HEK293 (cell line): Measurements from ENCODE around the gene BLOC1S1.

ENCODE experiments used
- EGR2 ChIP-seq: fragments of 450-650 bp; formaldehyde crosslinking; IDR thresholded peaks from 2 replicates; pipeline ENCODE4 v1.5.1; 2016; ENCODE audit warnings: low read depth, missing biosample characterization, missing genetic modification characterization
- HOXA7 ChIP-seq: sonication (generic); formaldehyde crosslinking; IDR thresholded peaks from 2 replicates; pipeline ENCODE4 v1.8.1; 2022; ENCODE audit warnings: missing genetic modification reagents, borderline replicate concordance
- OSR2 ChIP-seq: fragments of 450-650 bp; formaldehyde crosslinking; IDR thresholded peaks from 2 replicates; pipeline ENCODE4 v1.5.1; 2016; ENCODE audit warnings: missing biosample characterization, missing genetic modification characterization
- SALL2 ChIP-seq: fragments of 450-650 bp; formaldehyde crosslinking; IDR thresholded peaks from 2 replicates; pipeline ENCODE4 v1.5.0; 2017; ENCODE audit warnings: missing biosample characterization, mild to moderate bottlenecking, missing genetic modification characterization, borderline replicate concordance
- ZBTB21 ChIP-seq: fragments of 450-650 bp; formaldehyde crosslinking; IDR thresholded peaks from 2 replicates; pipeline ENCODE4 v1.5.1; 2017; ENCODE audit warnings: missing biosample characterization, missing genetic modification characterization
- ZIC2 ChIP-seq: fragments of 450-650 bp; formaldehyde crosslinking; IDR thresholded peaks from 2 replicates; pipeline ENCODE4 v1.5.1; 2016; ENCODE audit warnings: missing biosample characterization, missing genetic modification characterization
- ZNF184 ChIP-seq: fragments of 450-650 bp; IDR thresholded peaks from 2 replicates; pipeline ENCODE4 v1.5.1; 2018; ENCODE audit warnings: missing biosample characterization, mild to moderate bottlenecking, missing genetic modification characterization
- ZNF311 ChIP-seq: fragments of 450-650 bp; formaldehyde crosslinking; IDR thresholded peaks from 2 replicates; pipeline ENCODE4 v1.5.1; 2017; ENCODE audit warnings: missing biosample characterization, missing genetic modification characterization, borderline replicate concordance
- ZNF394 ChIP-seq: fragments of 450-650 bp; formaldehyde crosslinking; IDR thresholded peaks from 2 replicates; pipeline ENCODE4 v1.5.1; 2016; ENCODE audit warnings: missing biosample characterization, missing genetic modification characterization, mild to moderate bottlenecking, moderate library complexity, borderline replicate concordance
- ZNF48 ChIP-seq: fragments of 450-650 bp; formaldehyde crosslinking; IDR thresholded peaks from 2 replicates; pipeline ENCODE4 v1.5.1; 2016; ENCODE audit warnings: missing biosample characterization, missing genetic modification characterization
- ZNF621 ChIP-seq: fragments of 450-650 bp; formaldehyde crosslinking; IDR thresholded peaks from 2 replicates; pipeline ENCODE4 v1.5.1; 2017; ENCODE audit warnings: missing biosample characterization, missing genetic modification characterization
- ZNF707 ChIP-seq: fragments of 450-650 bp; formaldehyde crosslinking; IDR thresholded peaks from 2 replicates; pipeline ENCODE4 v1.5.1; 2016; ENCODE audit warnings: missing biosample characterization, missing genetic modification characterization
- ZNF768 ChIP-seq: fragments of 450-650 bp; formaldehyde crosslinking; IDR thresholded peaks from 2 replicates; pipeline ENCODE4 v1.5.1; 2018; ENCODE audit warnings: missing biosample characterization, mild to moderate bottlenecking, missing genetic modification characterization
- ZSCAN23 ChIP-seq: fragments of 450-650 bp; formaldehyde crosslinking; IDR thresholded peaks from 2 replicates; pipeline ENCODE4 v1.5.1; 2016; ENCODE audit warnings: missing biosample characterization, missing genetic modification characterization
- TF ChIP-seq, protein P1 (sequence below): fragments of 450-650 bp; formaldehyde crosslinking; IDR thresholded peaks from 2 replicates; pipeline ENCODE4 v1.5.1; 2016; ENCODE audit warnings: missing biosample characterization, missing genetic modification characterization, borderline replicate concordance
- TF ChIP-seq, protein P2 (sequence below): fragments of 450-650 bp; formaldehyde crosslinking; IDR thresholded peaks from 2 replicates; pipeline ENCODE4; 2016; ENCODE audit warnings: missing biosample characterization, missing genetic modification characterization
- TF ChIP-seq, protein P3 (sequence below): fragments of 450-650 bp; formaldehyde crosslinking; IDR thresholded peaks from 2 replicates; pipeline ENCODE4 v1.5.1; 2016; ENCODE audit warnings: missing biosample characterization, missing genetic modification characterization
- TF ChIP-seq, protein P4 (sequence below): fragments of 450-650 bp; formaldehyde crosslinking; IDR thresholded peaks from 2 replicates; pipeline ENCODE4 v1.5.1; 2017; ENCODE audit warnings: missing biosample characterization, missing genetic modification characterization
- TF ChIP-seq, protein P5 (sequence below): fragments of 450-650 bp; formaldehyde crosslinking; IDR thresholded peaks from 2 replicates; pipeline ENCODE4 v1.5.1; 2017; ENCODE audit warnings: missing biosample characterization, mild to moderate bottlenecking, missing genetic modification characterization, moderate library complexity
- TF ChIP-seq, protein P6 (sequence below): fragments of 450-650 bp; formaldehyde crosslinking; IDR thresholded peaks from 2 replicates; pipeline ENCODE4 v1.5.1; 2016; ENCODE audit warnings: missing biosample characterization, missing genetic modification characterization
- TF ChIP-seq, protein P7 (sequence below): fragments of 450-650 bp; formaldehyde crosslinking; IDR thresholded peaks from 2 replicates; pipeline ENCODE4 v1.5.1; 2017; ENCODE audit warnings: missing biosample characterization, missing genetic modification characterization

The BLOC1S1 gene

DNA sequence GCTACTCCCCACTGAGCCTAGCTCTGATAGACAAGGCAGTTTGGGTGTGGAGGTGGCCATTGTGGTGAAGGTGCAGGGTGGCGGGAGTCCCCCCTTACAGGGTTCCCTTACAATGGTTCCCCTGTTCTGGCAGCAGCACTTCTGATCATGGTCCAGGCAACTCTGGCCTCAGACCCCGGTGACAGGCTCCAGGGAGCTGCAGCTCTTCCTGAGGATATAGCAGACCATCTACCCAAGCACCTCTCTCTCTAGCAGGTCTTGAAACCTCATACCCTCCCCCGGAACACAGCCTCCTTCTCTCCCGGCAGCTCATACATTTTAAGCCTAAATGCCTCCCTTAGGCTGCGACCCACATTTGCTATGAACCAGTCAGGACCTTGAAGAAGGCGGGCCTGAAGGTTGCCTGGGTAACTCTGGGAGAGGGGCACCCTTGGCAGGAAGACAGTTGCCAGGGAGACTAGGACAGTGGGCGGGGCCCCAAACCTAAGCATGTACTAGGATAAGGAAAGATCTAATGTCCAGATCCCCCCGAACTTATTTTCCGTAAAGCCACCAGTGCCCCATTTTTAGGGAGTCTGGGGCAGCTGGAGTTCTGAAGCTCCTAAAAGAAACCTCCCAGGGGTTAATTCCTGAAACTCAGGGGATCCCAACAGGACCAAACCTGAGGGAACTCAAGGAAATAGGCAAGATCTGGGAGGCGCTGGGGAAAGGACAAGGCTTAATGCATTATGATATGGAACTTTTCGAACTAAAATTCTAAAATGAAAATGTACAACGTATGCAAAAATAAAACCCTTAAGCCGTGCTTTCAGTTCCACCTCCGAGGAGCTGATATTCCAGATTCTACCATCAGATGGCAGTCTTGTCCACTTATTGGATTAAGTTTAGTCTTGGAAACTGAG is 22.5 kb downstream of the BLOC1S1 start (continued):
- TF ChIP-seq, protein P1, sequence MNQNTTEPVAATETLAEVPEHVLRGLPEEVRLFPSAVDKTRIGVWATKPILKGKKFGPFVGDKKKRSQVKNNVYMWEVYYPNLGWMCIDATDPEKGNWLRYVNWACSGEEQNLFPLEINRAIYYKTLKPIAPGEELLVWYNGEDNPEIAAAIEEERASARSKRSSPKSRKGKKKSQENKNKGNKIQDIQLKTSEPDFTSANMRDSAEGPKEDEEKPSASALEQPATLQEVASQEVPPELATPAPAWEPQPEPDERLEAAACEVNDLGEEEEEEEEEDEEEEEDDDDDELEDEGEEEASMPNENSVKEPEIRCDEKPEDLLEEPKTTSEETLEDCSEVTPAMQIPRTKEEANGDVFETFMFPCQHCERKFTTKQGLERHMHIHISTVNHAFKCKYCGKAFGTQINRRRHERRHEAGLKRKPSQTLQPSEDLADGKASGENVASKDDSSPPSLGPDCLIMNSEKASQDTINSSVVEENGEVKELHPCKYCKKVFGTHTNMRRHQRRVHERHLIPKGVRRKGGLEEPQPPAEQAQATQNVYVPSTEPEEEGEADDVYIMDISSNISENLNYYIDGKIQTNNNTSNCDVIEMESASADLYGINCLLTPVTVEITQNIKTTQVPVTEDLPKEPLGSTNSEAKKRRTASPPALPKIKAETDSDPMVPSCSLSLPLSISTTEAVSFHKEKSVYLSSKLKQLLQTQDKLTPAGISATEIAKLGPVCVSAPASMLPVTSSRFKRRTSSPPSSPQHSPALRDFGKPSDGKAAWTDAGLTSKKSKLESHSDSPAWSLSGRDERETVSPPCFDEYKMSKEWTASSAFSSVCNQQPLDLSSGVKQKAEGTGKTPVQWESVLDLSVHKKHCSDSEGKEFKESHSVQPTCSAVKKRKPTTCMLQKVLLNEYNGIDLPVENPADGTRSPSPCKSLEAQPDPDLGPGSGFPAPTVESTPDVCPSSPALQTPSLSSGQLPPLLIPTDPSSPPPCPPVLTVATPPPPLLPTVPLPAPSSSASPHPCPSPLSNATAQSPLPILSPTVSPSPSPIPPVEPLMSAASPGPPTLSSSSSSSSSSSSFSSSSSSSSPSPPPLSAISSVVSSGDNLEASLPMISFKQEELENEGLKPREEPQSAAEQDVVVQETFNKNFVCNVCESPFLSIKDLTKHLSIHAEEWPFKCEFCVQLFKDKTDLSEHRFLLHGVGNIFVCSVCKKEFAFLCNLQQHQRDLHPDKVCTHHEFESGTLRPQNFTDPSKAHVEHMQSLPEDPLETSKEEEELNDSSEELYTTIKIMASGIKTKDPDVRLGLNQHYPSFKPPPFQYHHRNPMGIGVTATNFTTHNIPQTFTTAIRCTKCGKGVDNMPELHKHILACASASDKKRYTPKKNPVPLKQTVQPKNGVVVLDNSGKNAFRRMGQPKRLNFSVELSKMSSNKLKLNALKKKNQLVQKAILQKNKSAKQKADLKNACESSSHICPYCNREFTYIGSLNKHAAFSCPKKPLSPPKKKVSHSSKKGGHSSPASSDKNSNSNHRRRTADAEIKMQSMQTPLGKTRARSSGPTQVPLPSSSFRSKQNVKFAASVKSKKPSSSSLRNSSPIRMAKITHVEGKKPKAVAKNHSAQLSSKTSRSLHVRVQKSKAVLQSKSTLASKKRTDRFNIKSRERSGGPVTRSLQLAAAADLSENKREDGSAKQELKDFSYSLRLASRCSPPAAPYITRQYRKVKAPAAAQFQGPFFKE (tag by site-specific recombination): no peak
- TF ChIP-seq HOXA7 (CRISPR knock-in tag) (no peak), OSR2 (no peak), SALL2 (tag by site-specific recombination) (no peak), EGR2 (no peak), ZNF707 (tag by site-specific recombination) (no peak), ZNF768 (tag by site-specific recombination) (no peak), ZIC2 (tag by site-specific recombination) (no peak), ZNF621 (tag by site-specific recombination) (no peak), ZNF311 (tag by site-specific recombination) (no peak), ZBTB21 (tag by site-specific recombination) (no peak), ZSCAN23 (tag by site-specific recombination) (no peak), ZNF48 (tag by site-specific recombination) (no peak), ZNF184 (no peak), ZNF394 (tag by site-specific recombination) (0 out of 2 replicates have a peak, but pooled peaks have one; percentile 8)
- TF ChIP-seq, protein P2, sequence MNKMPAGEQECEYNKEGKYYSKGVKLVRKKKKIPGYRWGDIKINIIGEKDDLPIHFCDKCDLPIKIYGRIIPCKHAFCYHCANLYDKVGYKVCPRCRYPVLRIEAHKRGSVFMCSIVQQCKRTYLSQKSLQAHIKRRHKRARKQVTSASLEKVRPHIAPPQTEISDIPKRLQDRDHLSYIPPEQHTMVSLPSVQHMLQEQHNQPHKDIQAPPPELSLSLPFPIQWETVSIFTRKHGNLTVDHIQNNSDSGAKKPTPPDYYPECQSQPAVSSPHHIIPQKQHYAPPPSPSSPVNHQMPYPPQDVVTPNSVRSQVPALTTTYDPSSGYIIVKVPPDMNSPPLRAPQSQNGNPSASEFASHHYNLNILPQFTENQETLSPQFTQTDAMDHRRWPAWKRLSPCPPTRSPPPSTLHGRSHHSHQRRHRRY (tag by site-specific recombination): no peak
- TF ChIP-seq, protein P3, sequence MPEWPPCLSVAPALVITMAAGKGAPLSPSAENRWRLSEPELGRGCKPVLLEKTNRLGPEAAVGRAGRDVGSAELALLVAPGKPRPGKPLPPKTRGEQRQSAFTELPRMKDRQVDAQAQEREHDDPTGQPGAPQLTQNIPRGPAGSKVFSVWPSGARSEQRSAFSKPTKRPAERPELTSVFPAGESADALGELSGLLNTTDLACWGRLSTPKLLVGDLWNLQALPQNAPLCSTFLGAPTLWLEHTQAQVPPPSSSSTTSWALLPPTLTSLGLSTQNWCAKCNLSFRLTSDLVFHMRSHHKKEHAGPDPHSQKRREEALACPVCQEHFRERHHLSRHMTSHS (tag by site-specific recombination): no peak
- TF ChIP-seq, protein P4, sequence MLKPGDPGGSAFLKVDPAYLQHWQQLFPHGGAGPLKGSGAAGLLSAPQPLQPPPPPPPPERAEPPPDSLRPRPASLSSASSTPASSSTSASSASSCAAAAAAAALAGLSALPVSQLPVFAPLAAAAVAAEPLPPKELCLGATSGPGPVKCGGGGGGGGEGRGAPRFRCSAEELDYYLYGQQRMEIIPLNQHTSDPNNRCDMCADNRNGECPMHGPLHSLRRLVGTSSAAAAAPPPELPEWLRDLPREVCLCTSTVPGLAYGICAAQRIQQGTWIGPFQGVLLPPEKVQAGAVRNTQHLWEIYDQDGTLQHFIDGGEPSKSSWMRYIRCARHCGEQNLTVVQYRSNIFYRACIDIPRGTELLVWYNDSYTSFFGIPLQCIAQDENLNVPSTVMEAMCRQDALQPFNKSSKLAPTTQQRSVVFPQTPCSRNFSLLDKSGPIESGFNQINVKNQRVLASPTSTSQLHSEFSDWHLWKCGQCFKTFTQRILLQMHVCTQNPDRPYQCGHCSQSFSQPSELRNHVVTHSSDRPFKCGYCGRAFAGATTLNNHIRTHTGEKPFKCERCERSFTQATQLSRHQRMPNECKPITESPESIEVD (tag by site-specific recombination): no peak
- TF ChIP-seq, protein P5, sequence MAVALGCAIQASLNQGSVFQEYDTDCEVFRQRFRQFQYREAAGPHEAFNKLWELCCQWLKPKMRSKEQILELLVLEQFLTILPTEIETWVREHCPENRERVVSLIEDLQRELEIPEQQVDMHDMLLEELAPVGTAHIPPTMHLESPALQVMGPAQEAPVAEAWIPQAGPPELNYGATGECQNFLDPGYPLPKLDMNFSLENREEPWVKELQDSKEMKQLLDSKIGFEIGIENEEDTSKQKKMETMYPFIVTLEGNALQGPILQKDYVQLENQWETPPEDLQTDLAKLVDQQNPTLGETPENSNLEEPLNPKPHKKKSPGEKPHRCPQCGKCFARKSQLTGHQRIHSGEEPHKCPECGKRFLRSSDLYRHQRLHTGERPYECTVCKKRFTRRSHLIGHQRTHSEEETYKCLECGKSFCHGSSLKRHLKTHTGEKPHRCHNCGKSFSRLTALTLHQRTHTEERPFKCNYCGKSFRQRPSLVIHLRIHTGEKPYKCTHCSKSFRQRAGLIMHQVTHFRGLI (tag by site-specific recombination): no peak
- TF ChIP-seq, protein P6, sequence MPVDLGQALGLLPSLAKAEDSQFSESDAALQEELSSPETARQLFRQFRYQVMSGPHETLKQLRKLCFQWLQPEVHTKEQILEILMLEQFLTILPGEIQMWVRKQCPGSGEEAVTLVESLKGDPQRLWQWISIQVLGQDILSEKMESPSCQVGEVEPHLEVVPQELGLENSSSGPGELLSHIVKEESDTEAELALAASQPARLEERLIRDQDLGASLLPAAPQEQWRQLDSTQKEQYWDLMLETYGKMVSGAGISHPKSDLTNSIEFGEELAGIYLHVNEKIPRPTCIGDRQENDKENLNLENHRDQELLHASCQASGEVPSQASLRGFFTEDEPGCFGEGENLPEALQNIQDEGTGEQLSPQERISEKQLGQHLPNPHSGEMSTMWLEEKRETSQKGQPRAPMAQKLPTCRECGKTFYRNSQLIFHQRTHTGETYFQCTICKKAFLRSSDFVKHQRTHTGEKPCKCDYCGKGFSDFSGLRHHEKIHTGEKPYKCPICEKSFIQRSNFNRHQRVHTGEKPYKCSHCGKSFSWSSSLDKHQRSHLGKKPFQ: no peak
- TF ChIP-seq, protein P7, sequence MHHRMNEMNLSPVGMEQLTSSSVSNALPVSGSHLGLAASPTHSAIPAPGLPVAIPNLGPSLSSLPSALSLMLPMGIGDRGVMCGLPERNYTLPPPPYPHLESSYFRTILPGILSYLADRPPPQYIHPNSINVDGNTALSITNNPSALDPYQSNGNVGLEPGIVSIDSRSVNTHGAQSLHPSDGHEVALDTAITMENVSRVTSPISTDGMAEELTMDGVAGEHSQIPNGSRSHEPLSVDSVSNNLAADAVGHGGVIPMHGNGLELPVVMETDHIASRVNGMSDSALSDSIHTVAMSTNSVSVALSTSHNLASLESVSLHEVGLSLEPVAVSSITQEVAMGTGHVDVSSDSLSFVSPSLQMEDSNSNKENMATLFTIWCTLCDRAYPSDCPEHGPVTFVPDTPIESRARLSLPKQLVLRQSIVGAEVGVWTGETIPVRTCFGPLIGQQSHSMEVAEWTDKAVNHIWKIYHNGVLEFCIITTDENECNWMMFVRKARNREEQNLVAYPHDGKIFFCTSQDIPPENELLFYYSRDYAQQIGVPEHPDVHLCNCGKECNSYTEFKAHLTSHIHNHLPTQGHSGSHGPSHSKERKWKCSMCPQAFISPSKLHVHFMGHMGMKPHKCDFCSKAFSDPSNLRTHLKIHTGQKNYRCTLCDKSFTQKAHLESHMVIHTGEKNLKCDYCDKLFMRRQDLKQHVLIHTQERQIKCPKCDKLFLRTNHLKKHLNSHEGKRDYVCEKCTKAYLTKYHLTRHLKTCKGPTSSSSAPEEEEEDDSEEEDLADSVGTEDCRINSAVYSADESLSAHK (tag by site-specific recombination): peak; percentile 54; the same call in 1 of the 2 replicates
